Chondrocyte (in vitro differentiated cells): ENCODE measurements around the gene UBTD2. TPM values are rescaled to one million over a fixed set of nuclear protein-coding genes. Genes with fewer than 3 reads are reported as not detected.

ENCODE experiments used
- DNase-seq: peaks from one replicate; pipeline ENCODE4 v3.0.0; 2021; ENCODE audit warnings: mixed read lengths, low spot score
- H3K27ac Mint-ChIP-seq: one replicate; pipeline ENCODE4 v1.8.0; 2021; ENCODE audit warnings: mild to moderate bottlenecking, moderate library complexity, mixed read lengths; ENCODE audit not compliant: unreplicated experiment
- H3K27me3 Mint-ChIP-seq: 2 replicates; pipeline ENCODE4 v1.8.0; 2021; ENCODE audit warnings: low read depth, mixed read lengths
- H3K36me3 Mint-ChIP-seq: 2 replicates; pipeline ENCODE4 v1.8.0; 2021; ENCODE audit warnings: low read depth, mixed read lengths
- H3K4me1 Mint-ChIP-seq: 2 replicates; pipeline ENCODE4 v1.8.0; 2021; ENCODE audit warnings: low read depth, mild to moderate bottlenecking, mixed read lengths
- H3K4me3 Mint-ChIP-seq: one replicate; pipeline ENCODE4 v1.8.0; 2021; ENCODE audit warnings: mild to moderate bottlenecking, moderate library complexity, mixed read lengths; ENCODE audit not compliant: unreplicated experiment
- H3K9me3 Mint-ChIP-seq: 2 replicates; pipeline ENCODE4 v1.8.0; 2021; ENCODE audit warnings: low read depth, mixed read lengths
- total RNA-seq: library from RNA; stranded (reverse); gene quantifications from 3 replicates; pipeline ENCODE4 v1.2.1, GENCODE V29; 2021
- TF ChIP-seq, protein P1 (sequence below): fragments of 200-600 bp; sonication (generic); IDR thresholded peaks from 2 replicates; pipeline ENCODE4 v1.5.0; 2021; ENCODE audit warnings: antibody characterized with exemption, mild to moderate bottlenecking, moderate library complexity

UBTD2 gene
- total RNA-seq, 1 donor from 2014 or later = 38.4 TPM

GRCh38 chr5:172219296-172219695, 64.3 kb downstream of the UBTD2 start:
- no peak overlapping the region for H3K27ac Mint-ChIP-seq
- H3K36me3 Mint-ChIP-seq = peaks cover 43% of the 10 kb centered on the region
- TF ChIP-seq, protein P1, sequence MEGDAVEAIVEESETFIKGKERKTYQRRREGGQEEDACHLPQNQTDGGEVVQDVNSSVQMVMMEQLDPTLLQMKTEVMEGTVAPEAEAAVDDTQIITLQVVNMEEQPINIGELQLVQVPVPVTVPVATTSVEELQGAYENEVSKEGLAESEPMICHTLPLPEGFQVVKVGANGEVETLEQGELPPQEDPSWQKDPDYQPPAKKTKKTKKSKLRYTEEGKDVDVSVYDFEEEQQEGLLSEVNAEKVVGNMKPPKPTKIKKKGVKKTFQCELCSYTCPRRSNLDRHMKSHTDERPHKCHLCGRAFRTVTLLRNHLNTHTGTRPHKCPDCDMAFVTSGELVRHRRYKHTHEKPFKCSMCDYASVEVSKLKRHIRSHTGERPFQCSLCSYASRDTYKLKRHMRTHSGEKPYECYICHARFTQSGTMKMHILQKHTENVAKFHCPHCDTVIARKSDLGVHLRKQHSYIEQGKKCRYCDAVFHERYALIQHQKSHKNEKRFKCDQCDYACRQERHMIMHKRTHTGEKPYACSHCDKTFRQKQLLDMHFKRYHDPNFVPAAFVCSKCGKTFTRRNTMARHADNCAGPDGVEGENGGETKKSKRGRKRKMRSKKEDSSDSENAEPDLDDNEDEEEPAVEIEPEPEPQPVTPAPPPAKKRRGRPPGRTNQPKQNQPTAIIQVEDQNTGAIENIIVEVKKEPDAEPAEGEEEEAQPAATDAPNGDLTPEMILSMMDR = no peak
- peaks cover 13% of the 10 kb centered on the region for H3K4me1 Mint-ChIP-seq
- DNase-seq = no peak
- H3K27me3 Mint-ChIP-seq = no peaks in the 10 kb centered on the region
- no peak overlapping the region for H3K4me3 Mint-ChIP-seq
- H3K9me3 Mint-ChIP-seq = peaks cover 16% of the 10 kb centered on the region

- Mint-ChIP-seq H3K9me3 (peaks cover 16% of the 10 kb centered on the region), H3K27ac (no peak overlapping the region), H3K4me1 (peaks cover 13% of the 10 kb centered on the region), H3K36me3 (peaks cover 39% of the 10 kb centered on the region), H3K27me3 (no peaks in the 10 kb centered on the region), H3K4me3 (no peak overlapping the region)
- TF ChIP-seq, protein P1 = no peak
- no peak for DNase-seq
These were observed 67.2 kb downstream of the UBTD2 start for GRCh38 chr5:172216345-172216744.

DNA sequence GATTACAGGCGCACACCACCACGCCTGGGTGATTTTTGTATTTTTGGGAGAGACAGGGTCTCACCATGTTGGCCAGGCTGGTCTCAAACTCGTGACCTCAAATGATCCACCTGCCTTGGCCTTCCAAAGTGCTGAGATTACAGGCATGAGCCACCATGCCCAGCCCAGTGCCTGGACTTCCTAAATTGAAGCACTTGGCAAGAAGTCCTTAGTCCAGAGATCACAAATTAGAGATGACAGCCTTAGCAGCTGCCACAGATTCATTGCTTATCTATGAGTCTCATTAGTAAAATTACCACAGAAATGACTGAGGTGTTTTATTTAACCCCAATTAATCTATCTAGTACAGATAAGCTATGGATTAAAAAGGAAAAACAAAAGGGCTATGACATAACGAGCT, 70.4 kb downstream of the UBTD2 start:
- Mint-ChIP-seq H3K27ac (no peak overlapping the region), H3K9me3 (peaks cover 6% of the 10 kb centered on the region), H3K27me3 (no peaks in the 10 kb centered on the region), H3K36me3 (peaks cover 29% of the 10 kb centered on the region), H3K4me3 (no peak overlapping the region), H3K4me1 (peaks cover 13% of the 10 kb centered on the region)
- TF ChIP-seq, protein P1 = no peak
- DNase-seq = no peak

GRCh38 chr5:172211676-172212075, 71.9 kb downstream of the UBTD2 start:
- Mint-ChIP-seq H3K9me3 (no peaks in the 10 kb centered on the region), H3K27me3 (no peaks in the 10 kb centered on the region), H3K36me3 (peaks cover 29% of the 10 kb centered on the region), H3K27ac (no peak overlapping the region), H3K4me3 (no peak overlapping the region), H3K4me1 (peaks cover 13% of the 10 kb centered on the region)
- DNase-seq = no peak
- TF ChIP-seq, protein P1 = no peak

DNA sequence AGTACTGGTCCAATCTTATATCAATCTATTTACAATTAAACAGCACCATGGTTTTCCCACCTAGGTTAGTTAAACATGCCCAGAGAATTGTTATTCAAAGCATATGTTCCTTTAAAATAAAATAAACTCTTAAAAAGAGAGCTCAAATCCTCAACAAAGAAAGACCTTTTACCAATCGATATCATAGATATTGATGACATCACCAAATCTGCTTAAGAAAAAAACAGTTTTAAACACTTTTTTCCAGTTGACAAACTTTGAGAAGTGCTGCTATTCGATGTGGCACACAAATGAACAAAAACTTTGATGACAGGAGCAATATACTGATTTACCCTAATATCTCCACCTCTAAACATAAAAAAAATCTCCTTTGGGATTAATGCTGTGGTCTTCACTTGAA, 73.8 kb downstream of the UBTD2 start:
- DNase-seq = no peak
- no peak overlapping the region for H3K27ac Mint-ChIP-seq
- TF ChIP-seq, protein P1 = no peak

More for the DNA sequence above, 73.8 kb downstream of the UBTD2 start:
- Mint-ChIP-seq H3K9me3 (no peaks in the 10 kb centered on the region), H3K27me3 (no peaks in the 10 kb centered on the region), H3K36me3 (peaks cover 28% of the 10 kb centered on the region), H3K4me3 (no peak overlapping the region), H3K4me1 (peaks cover 1% of the 10 kb centered on the region)
